Liver (tissue), 9 donors: ENCODE data around the gene TACC3. TPM values are rescaled to one million over a fixed set of nuclear protein-coding genes. Genes with fewer than 3 reads are reported as not detected.

Experiments
- DNase-seq: peaks from one replicate; pipeline ENCODE4 v3.0.0-alpha.2; 2017; ENCODE audit warnings: low spot score
- H3K27ac ChIP-seq, 2 donors: one replicate each; pipeline ENCODE4 v1.7.0; 2013; ENCODE audit warnings: inconsistent platforms in 2 of 2, low read length in 2 of 2, control low read depth in 1 of 2, low read depth in 1 of 2, mild to moderate bottlenecking in 1 of 2
- H3K27me3 ChIP-seq, 4 donors: one replicate each; pipeline versions ENCODE4 v1.6.1 to v1.7.0; 2013; ENCODE audit warnings: low read length in 3 of 4, inconsistent platforms in 1 of 4, mild to moderate bottlenecking in 1 of 4, moderate library complexity in 1 of 4; ENCODE audit not compliant: control insufficient read depth in 4 of 4, insufficient read depth in 4 of 4
- H3K36me3 ChIP-seq, 4 donors: one replicate each; pipeline versions ENCODE4 v1.6.1 to v1.7.0; 2013; ENCODE audit warnings: low read length in 3 of 4, mild to moderate bottlenecking in 3 of 4, low read depth in 1 of 4, moderate library complexity in 1 of 4; ENCODE audit not compliant: control insufficient read depth in 4 of 4, insufficient read depth in 3 of 4
- H3K4me1 ChIP-seq, 4 donors: one replicate each; pipeline versions ENCODE4 v1.6.1 to v1.7.0; 2013; ENCODE audit warnings: low read length in 3 of 4, mild to moderate bottlenecking in 3 of 4, moderate library complexity in 1 of 4; ENCODE audit not compliant: control insufficient read depth in 4 of 4, insufficient read depth in 4 of 4
- H3K4me3 ChIP-seq, 3 donors: one replicate each; pipeline versions ENCODE4 v1.6.1 to v1.7.0; 2013; ENCODE audit warnings: low read length in 3 of 3, control low read depth in 1 of 3, low read depth in 1 of 3, mild to moderate bottlenecking in 1 of 3
- H3K9ac ChIP-seq, 2 donors: one replicate each; pipeline ENCODE4 v1.7.0; 2013; ENCODE audit warnings: low read length in 2 of 2, mild to moderate bottlenecking in 2 of 2, moderate library complexity in 2 of 2, control low read depth in 1 of 2, low read depth in 1 of 2
- H3K9me3 ChIP-seq, 4 donors: one replicate each; pipeline versions ENCODE4 v1.6.1 to v1.7.0; 2013; ENCODE audit warnings: low read length in 3 of 4; ENCODE audit not compliant: control insufficient read depth in 4 of 4
- ATF3 ChIP-seq: IDR thresholded peaks from 2 replicates; pipeline ENCODE4 v1.6.1; 2016; ENCODE audit warnings: antibody characterized with exemption
- CTCF ChIP-seq: fragments of 150-350 bp; IDR thresholded peaks from 2 replicates; pipeline ENCODE4 v1.5.1; 2017; ENCODE audit warnings: improper control_type of control experiment, low read depth, low read length; ENCODE audit not compliant: missing input control
- EGR1 ChIP-seq, 2 donors: IDR thresholded peaks; 2 replicates each; pipeline ENCODE4 v1.6.1; 2016 to 2018; ENCODE audit warnings: antibody characterized with exemption in 2 of 2, low read depth in 2 of 2
- FOXA1 ChIP-seq: IDR thresholded peaks from 2 replicates; pipeline ENCODE4 v1.6.1; 2016; ENCODE audit warnings: antibody characterized with exemption
- FOXA2 ChIP-seq: IDR thresholded peaks from 2 replicates; pipeline ENCODE4 v1.6.1; 2016; ENCODE audit warnings: antibody characterized with exemption
- HNF4A ChIP-seq, 2 donors: conservative IDR thresholded peaks; 2 replicates each; pipeline ENCODE4 v1.6.1; 2016; ENCODE audit warnings: antibody characterized with exemption in 2 of 2, mild to moderate bottlenecking in 2 of 2
- HNF4G ChIP-seq: IDR thresholded peaks from 2 replicates; pipeline ENCODE4 v1.6.1; 2016; ENCODE audit warnings: antibody characterized with exemption
- JUND ChIP-seq, 2 donors: IDR thresholded peaks; 2 replicates each; pipeline ENCODE4 v1.6.1; 2016; ENCODE audit warnings: antibody characterized with exemption in 2 of 2
- MAX ChIP-seq: IDR thresholded peaks from 2 replicates; pipeline ENCODE4 v1.6.1; 2016; ENCODE audit warnings: antibody characterized with exemption
- NR2F2 ChIP-seq: IDR thresholded peaks from 2 replicates; pipeline ENCODE4 v1.6.1; 2016; ENCODE audit warnings: antibody characterized with exemption
- REST ChIP-seq: IDR thresholded peaks from 2 replicates; pipeline ENCODE4 v1.6.1; 2016; ENCODE audit warnings: antibody characterized with exemption, mild to moderate bottlenecking
- SP1 ChIP-seq: IDR thresholded peaks from 2 replicates; pipeline ENCODE4 v1.6.1; 2018; ENCODE audit warnings: antibody characterized with exemption, mild to moderate bottlenecking
- YY1 ChIP-seq: IDR thresholded peaks from 2 replicates; pipeline ENCODE4 v1.6.1; 2016; ENCODE audit warnings: antibody characterized with exemption, mild to moderate bottlenecking
- ZBTB33 ChIP-seq: IDR thresholded peaks from 2 replicates; pipeline ENCODE4 v1.6.1; 2016; ENCODE audit warnings: antibody characterized with exemption
- WGBS: extraction: QIAGEN DNeasy Blood & Tissue Kit; methylation state at CpG from one replicate; pipeline ENCODE4 v1.1.7; 2013; 5-methylcytosine and 5-hydroxymethylcytosine counted together
- polyA plus RNA-seq, 2 donors: library from polyadenylated mRNA; stranded (reverse) in 1 of 2; unstranded in 1 of 2; fragments of 200-250 nt in 1 of 2; fragments of >200 nt in 1 of 2; fragmentation: Nextera tagmentation in 1 of 2; extraction: Ambion mirVana in 1 of 2; gene quantifications; one replicate each; pipeline versions ENCODE4 v1.2.1 to v1.2.3, GENCODE V29; 2013 to 2015
- total RNA-seq, 2 donors: library from RNA; depleted of rRNA; stranded (reverse); fragments of >200 nt; gene quantifications; one replicate each; pipeline ENCODE4 v1.2.3, GENCODE V29; 2014
- donor health status: healthy.
- donor health status: healthy.
- donor health status: healthy.
- donor health status: healthy.
- donor health status: healthy.

Gene TACC3
- total and polyA plus RNA-seq, 4 donors = 1.4 to 38.9 (median 5.5) TPM

- TF ChIP-seq REST = no peak
- TF ChIP-seq NR2F2 = no peak
- TF ChIP-seq EGR1 (IDR thresholded peaks at IDR 0.05; ENCODE audit: low read depth in 2 of 2) = no peak
- no peak for TF ChIP-seq ZBTB33
- no peak for TF ChIP-seq HNF4A (conservative IDR thresholded peaks at IDR 0.05)
- TF ChIP-seq FOXA2 = no peak
- TF ChIP-seq MAX = no peak
- TF ChIP-seq YY1 = no peak
- no peak for TF ChIP-seq HNF4G
- no peak for TF ChIP-seq FOXA1
- Histone ChIP-seq H3K4me3 (no peak overlapping the region), H3K27ac (no peak overlapping the region), H3K27me3 (no peaks in the 10 kb centered on the region), H3K9ac (no peak overlapping the region), H3K36me3 (no peaks in the 10 kb centered on the region), H3K9me3 (no peaks in the 10 kb centered on the region), H3K4me1 (peaks cover 0 to 3% (median under 1%) of the 10 kb centered on the region in 4 donors)
- DNase-seq = no peak
- WGBS = 81% methylated on average over 5 of the region's 5 CpGs
These were observed 43.1 kb upstream of the TACC3 start for GRCh38 chr4:1678244-1678643.

GRCh38 chr4:1682860-1683259 lies 38.5 kb upstream of the TACC3 start:
- peak overlapping the region in 1 of 3 donors; percentile 88 for H3K4me3 ChIP-seq
- TF ChIP-seq CTCF (no peak), FOXA1 (no peak), ZBTB33 (no peak), REST (no peak), YY1 (no peak), MAX (no peak), HNF4A (conservative IDR thresholded peaks at IDR 0.05) (no peak), FOXA2 (no peak), EGR1 (IDR thresholded peaks at IDR 0.05; ENCODE audit: low read depth in 2 of 2) (no peak), ATF3 (no peak), SP1 (no peak), HNF4G (no peak), JUND (IDR thresholded peaks at IDR 0.05) (no peak)
- H3K9ac ChIP-seq = no peak overlapping the region
- WGBS = 93% methylated on average over 13 of the region's 13 CpGs
- no peaks in the 10 kb centered on the region for H3K9me3 ChIP-seq
- H3K4me1 ChIP-seq = peaks cover 2 to 20% (median 10%) of the 10 kb centered on the region in 4 donors
- no peaks in the 10 kb centered on the region for H3K27me3 ChIP-seq
- H3K36me3 ChIP-seq = no peaks in the 10 kb centered on the region
- no peak overlapping the region for H3K27ac ChIP-seq
- DNase-seq = no peak
